ENCODE data around the gene HIPK2. TPM values are rescaled to one million over a fixed set of nuclear protein-coding genes. Genes with fewer than 3 reads are reported as not detected.
A peak's percentile ranks its signal among the peaks of the same experiment; 100 is the strongest.

The HIPK2 gene
- polyA plus RNA-seq, 1 donor (not counting 4 experiments of a cell fraction or from before 2014, with no cell fraction given) = 5.8 TPM

- Histone ChIP-seq H2AFZ (ENCODE audit: control insufficient read depth, low read length) (no peak overlapping the region), H3K27me3 (ENCODE audit: control insufficient read depth, extremely low read depth, insufficient read depth, low read length) (no peaks in the 10 kb centered on the region), H4K20me1 (ENCODE audit: control insufficient read depth, extremely low read depth, insufficient read depth, low read length) (no peaks in the 10 kb centered on the region), H3K9ac (ENCODE audit: control insufficient read depth, extremely low read depth, insufficient read depth, low read length) (peak overlapping the region; percentile 1), H3K4me2 (ENCODE audit: control insufficient read depth, extremely low read depth, insufficient read depth, low read depth, low read length) (peak overlapping the region; percentile 18), H3K36me3 (ENCODE audit: control insufficient read depth in 2 of 2, extremely low read depth in 1 of 2, insufficient read depth in 2 of 2, low read length in 2 of 2) (peaks cover 3 to 6% of the 10 kb centered on the region in 2 experiments), H3K4me3 (ENCODE audit: control insufficient read depth in 2 of 3, extremely low read depth in 1 of 3, insufficient read depth in 2 of 3, low read depth in 1 of 3, low read length in 3 of 3) (no peak overlapping the region), H3K27ac (ENCODE audit: control insufficient read depth, insufficient read depth, low read length) (peak overlapping the region; percentile 37), H3K79me2 (ENCODE audit: control insufficient read depth, insufficient read depth, low read length) (peaks cover 58% of the 10 kb centered on the region), H3K9me1 (ENCODE audit: control insufficient read depth, extremely low read depth, insufficient read depth, low read length) (no peaks in the 10 kb centered on the region), H3K4me1 (ENCODE audit: control insufficient read depth, extremely low read depth, insufficient read depth, low read length) (peaks cover 38% of the 10 kb centered on the region), H3K9me3 (ENCODE audit: control insufficient read depth, low read depth, low read length) (peaks cover 2% of the 10 kb centered on the region)
- no peak for FAIRE-seq
- dilution Hi-C loops (cut with MboI; ENCODE audit: extremely low pct_ligation_motif_present, low sequenced_read_pairs) = no loop called here
- TF ChIP-seq EZH2 (IDR thresholded peaks at IDR 0.05; ENCODE audit: low read length) = no peak
- DNase-seq (ENCODE audit: low read depth, low spot score) = peak; percentile 45
These were observed 43.4 kb downstream of the HIPK2 start for GRCh38 chr7:139734395-139734794.

GRCh38 chr7:139733751-139734150, 44.0 kb downstream of the HIPK2 start:
- DNase-seq (ENCODE audit: low read depth, low spot score) (no peak), FAIRE-seq (no peak)
- H3K4me2 ChIP-seq (ENCODE audit: control insufficient read depth, extremely low read depth, insufficient read depth, low read depth, low read length) = no peak overlapping the region
- no peaks in the 10 kb centered on the region for H3K27me3 ChIP-seq (ENCODE audit: control insufficient read depth, extremely low read depth, insufficient read depth, low read length)
- no peaks in the 10 kb centered on the region for H3K9me1 ChIP-seq (ENCODE audit: control insufficient read depth, extremely low read depth, insufficient read depth, low read length)
- peaks cover 60% of the 10 kb centered on the region for H3K79me2 ChIP-seq (ENCODE audit: control insufficient read depth, insufficient read depth, low read length)
- H3K36me3 ChIP-seq (ENCODE audit: control insufficient read depth in 2 of 2, extremely low read depth in 1 of 2, insufficient read depth in 2 of 2, low read length in 2 of 2) = peaks cover 3 to 6% of the 10 kb centered on the region in 2 experiments
- dilution Hi-C loops (cut with MboI; ENCODE audit: extremely low pct_ligation_motif_present, low sequenced_read_pairs) = no loop called here
- peaks cover 38% of the 10 kb centered on the region for H3K4me1 ChIP-seq (ENCODE audit: control insufficient read depth, extremely low read depth, insufficient read depth, low read length)
- H3K4me3 ChIP-seq (ENCODE audit: control insufficient read depth in 2 of 3, extremely low read depth in 1 of 3, insufficient read depth in 2 of 3, low read depth in 1 of 3, low read length in 3 of 3) = no peak overlapping the region
- H3K9ac ChIP-seq (ENCODE audit: control insufficient read depth, extremely low read depth, insufficient read depth, low read length) = peak overlapping the region; percentile 11
- H3K27ac ChIP-seq (ENCODE audit: control insufficient read depth, insufficient read depth, low read length) = peak overlapping the region; percentile 37
- peaks cover 2% of the 10 kb centered on the region for H3K9me3 ChIP-seq (ENCODE audit: control insufficient read depth, low read depth, low read length)
- no peak for TF ChIP-seq CTCF (optimal IDR thresholded peaks at IDR 0.05 in 1 of 3, IDR thresholded peaks at IDR 0.05 in 1 of 3, conservative IDR thresholded peaks at IDR 0.05 in 1 of 3; ENCODE audit: extremely low read depth in 1 of 3, insufficient read depth in 2 of 3, low read length in 3 of 3)
- no peak overlapping the region for H2AFZ ChIP-seq (ENCODE audit: control insufficient read depth, low read length)
- no peaks in the 10 kb centered on the region for H4K20me1 ChIP-seq (ENCODE audit: control insufficient read depth, extremely low read depth, insufficient read depth, low read length)
